Large intestine (tissue), 12 donors: ENCODE measurements around the gene YBX1. TPM values are rescaled to one million over a fixed set of nuclear protein-coding genes. Genes with fewer than 3 reads are reported as not detected.
A peak's percentile ranks its signal among the peaks of the same experiment; 100 is the strongest.

ENCODE experiments used
- DNase-seq, 2 donors: peaks; one replicate each; pipeline versions ENCODE4 v3.0.0 to v3.0.0-alpha.2; 2013
- H3K27ac ChIP-seq: one replicate; pipeline ENCODE4 v1.5.1; 2013; ENCODE audit warnings: low read length
- H3K27me3 ChIP-seq: 2 replicates; pipeline ENCODE4 v1.6.1; 2013; ENCODE audit warnings: low read length; ENCODE audit not compliant: control insufficient read depth, insufficient read depth
- H3K36me3 ChIP-seq: 2 replicates; pipeline ENCODE4 v1.6.1; 2013; ENCODE audit warnings: low read length; ENCODE audit not compliant: control insufficient read depth, insufficient read depth
- H3K4me1 ChIP-seq: one replicate; pipeline ENCODE4 v1.6.1; 2013; ENCODE audit warnings: low read length; ENCODE audit not compliant: control insufficient read depth, insufficient read depth
- H3K4me3 ChIP-seq: one replicate; pipeline ENCODE4 v1.5.1; 2013; ENCODE audit warnings: low read length
- H3K9me3 ChIP-seq: one replicate; pipeline ENCODE4 v1.6.1; 2013; ENCODE audit warnings: mild to moderate bottlenecking, low read depth, low read length, moderate library complexity; ENCODE audit not compliant: control insufficient read depth
- WGBS: methylation state at CpG from one replicate; pipeline ENCODE4 v1.1.5; 2013; ENCODE audit warnings: low lambda C conversion rate; ENCODE audit not compliant: insufficient coverage; 5-methylcytosine and 5-hydroxymethylcytosine counted together
- long read RNA-seq, 11 donors: transcript quantifications; one replicate each; lab custom pipeline, GENCODE V29; 2026
- polyA plus RNA-seq: library from polyadenylated mRNA; unstranded; fragments of 120-200 nt; gene quantifications from one replicate; pipeline ENCODE4 v1.2.1, GENCODE V29; 2013

YBX1 gene
- 563 TPM for polyA plus RNA-seq
- long read RNA-seq, donor 1, transcript YBX1-201 (8 exons, 1,514 nt): major isoform, 117 of 498 reads
- long read RNA-seq, donor 1, partial matches to known transcripts: 381 of 498 reads
- long read RNA-seq, donor 1, other reads (novel, unspliced or antisense): 0 of 498 reads
- long read RNA-seq, donor 2, transcript YBX1-201 (8 exons, 1,514 nt): major isoform, 249 of 1,391 reads
- long read RNA-seq, donor 2, partial matches to known transcripts: 1,142 of 1,391 reads
- long read RNA-seq, donor 2, other reads (novel, unspliced or antisense): 0 of 1,391 reads
- long read RNA-seq, donor 3: 0 reads
- long read RNA-seq, donor 4, transcript YBX1-201 (8 exons, 1,514 nt): major isoform, 12 of 105 reads
- long read RNA-seq, donor 4, partial matches to known transcripts: 93 of 105 reads
- long read RNA-seq, donor 4, other reads (novel, unspliced or antisense): 0 of 105 reads
- long read RNA-seq, donor 5, transcript YBX1-201 (8 exons, 1,514 nt): major isoform, 166 of 557 reads
- long read RNA-seq, donor 5, partial matches to known transcripts: 379 of 557 reads
- long read RNA-seq, donor 5, other reads (novel, unspliced or antisense): 9 of 557 reads
- long read RNA-seq, donor 6, transcript YBX1-201 (8 exons, 1,514 nt): major isoform, 69 of 1,315 reads
- long read RNA-seq, donor 6, partial matches to known transcripts: 1,243 of 1,315 reads
- long read RNA-seq, donor 6, other reads (novel, unspliced or antisense): 0 of 1,315 reads
- long read RNA-seq, donor 7, transcript YBX1-201 (8 exons, 1,514 nt): major isoform, 62 of 525 reads
- long read RNA-seq, donor 7, partial matches to known transcripts: 463 of 525 reads
- long read RNA-seq, donor 7, other reads (novel, unspliced or antisense): 0 of 525 reads
- long read RNA-seq, donor 8, transcript YBX1-201 (8 exons, 1,514 nt): major isoform, 186 of 1,610 reads
- long read RNA-seq, donor 8, partial matches to known transcripts: 1,422 of 1,610 reads
- long read RNA-seq, donor 8, other reads (novel, unspliced or antisense): 0 of 1,610 reads
- long read RNA-seq, donor 9, transcript YBX1-201 (8 exons, 1,514 nt): major isoform, 98 of 1,107 reads
- long read RNA-seq, donor 9, partial matches to known transcripts: 1,008 of 1,107 reads
- long read RNA-seq, donor 9, other reads (novel, unspliced or antisense): 0 of 1,107 reads
- long read RNA-seq, donor 10, transcript YBX1-201 (8 exons, 1,514 nt): major isoform, 184 of 1,169 reads
- long read RNA-seq, donor 10, partial matches to known transcripts: 975 of 1,169 reads
- long read RNA-seq, donor 10, other reads (novel, unspliced or antisense): 8 of 1,169 reads
- long read RNA-seq, donor 11, transcript YBX1-201 (8 exons, 1,514 nt): major isoform, 136 of 822 reads
- long read RNA-seq, donor 11, partial matches to known transcripts: 685 of 822 reads
- long read RNA-seq, donor 11, other reads (novel, unspliced or antisense): 0 of 822 reads

DNA sequence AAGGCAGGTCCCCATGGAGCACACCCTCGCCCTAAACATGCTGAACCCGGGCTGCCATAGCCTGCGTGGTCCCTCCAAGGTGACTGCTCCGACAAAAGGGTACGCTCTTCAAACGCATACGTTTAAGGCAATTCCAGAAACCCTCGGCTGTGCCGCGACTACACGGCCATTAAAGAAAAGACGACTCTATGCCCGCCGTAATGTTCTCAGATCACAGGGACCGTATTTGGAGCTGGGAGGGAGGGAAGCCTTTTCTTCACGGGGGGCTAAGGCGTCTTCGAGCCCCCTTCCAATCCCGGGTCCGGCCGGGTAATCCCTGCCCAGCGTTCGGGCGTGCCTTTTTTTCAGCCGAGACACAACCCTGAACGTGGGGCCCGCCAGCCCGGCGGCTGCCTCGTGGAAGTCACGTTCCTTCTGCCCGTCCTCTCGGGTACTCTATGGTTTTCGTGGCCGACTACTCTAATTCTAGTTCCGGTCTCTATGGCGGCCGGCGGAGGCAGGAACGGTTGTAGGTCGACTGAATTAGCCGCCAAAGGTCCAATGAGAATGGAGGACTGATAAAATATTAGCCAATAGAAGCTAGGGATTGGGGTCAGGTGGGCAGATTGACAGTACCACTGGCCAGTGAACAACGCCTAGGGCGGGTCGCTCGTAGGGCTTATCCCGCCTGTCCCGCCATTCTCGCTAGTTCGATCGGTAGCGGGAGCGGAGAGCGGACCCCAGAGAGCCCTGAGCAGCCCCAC, at the start of gene YBX1:
Gene YBX1, plus strand, starts transcription at position 678 of the 743 bp plus-strand sequence. CDS start 148 bp downstream, outside the sequence.
- peak within 1 kb of the TSS; percentile 85 for H3K4me3 ChIP-seq
- H3K27me3 ChIP-seq: no peaks in the 10 kb centered on the region
- H3K4me1 ChIP-seq: peaks cover 19% of the 10 kb centered on the region
- H3K9me3 ChIP-seq: no peaks in the 10 kb centered on the region
- WGBS: no CpG with 5 or more reads among the region's 54 CpGs
- peaks cover 6% of the 10 kb centered on the region for H3K36me3 ChIP-seq
- H3K27ac ChIP-seq: peak within 1 kb of the TSS; percentile 94
- peak; percentile 98 to 100 for DNase-seq

DNA sequence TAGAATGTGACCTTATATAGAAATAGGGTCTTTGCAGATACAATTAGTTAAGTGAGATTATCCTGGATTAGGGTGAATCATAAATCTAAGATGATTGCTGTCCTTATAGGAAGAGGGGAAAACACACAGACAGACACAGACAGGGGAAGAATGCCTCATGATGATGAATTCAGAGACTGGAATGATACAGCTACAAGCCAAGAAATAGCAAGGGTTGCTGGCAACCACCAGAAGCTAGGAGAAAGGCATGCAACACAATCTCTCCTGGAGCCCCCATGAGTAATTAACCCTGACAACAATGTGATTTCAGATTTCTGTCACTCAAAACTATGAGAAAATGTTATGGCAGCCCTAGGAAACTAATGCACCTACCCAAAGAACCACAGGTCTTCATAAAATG, 43.1 kb upstream of the YBX1 start:
- H3K9me3 ChIP-seq: no peaks in the 10 kb centered on the region
- H3K27me3 ChIP-seq: no peaks in the 10 kb centered on the region
- H3K4me3 ChIP-seq: no peak overlapping the region
- H3K4me1 ChIP-seq: no peaks in the 10 kb centered on the region
- H3K27ac ChIP-seq: no peak overlapping the region
- H3K36me3 ChIP-seq: no peaks in the 10 kb centered on the region
- DNase-seq: no peak

DNA sequence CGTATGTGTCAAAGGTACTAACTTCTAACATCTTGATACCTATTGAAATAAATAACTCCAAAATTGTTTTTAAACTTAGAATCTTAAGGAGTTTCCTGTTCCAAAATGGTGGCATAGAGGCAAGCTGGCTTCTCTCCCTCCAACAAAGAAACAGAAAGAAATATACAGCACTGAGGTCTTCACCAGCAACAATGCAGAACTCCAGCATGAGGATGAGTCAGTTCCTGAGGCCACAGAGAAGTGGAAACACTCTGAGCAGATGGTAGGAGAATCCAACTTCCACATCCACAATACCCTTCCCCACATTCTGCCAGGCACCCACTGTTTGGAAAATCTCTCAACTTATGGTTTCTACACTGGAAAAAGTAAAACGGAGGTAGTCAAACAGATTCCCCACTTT, 36.2 kb upstream of the YBX1 start:
- Histone ChIP-seq H3K9me3 (no peaks in the 10 kb centered on the region), H3K36me3 (no peaks in the 10 kb centered on the region), H3K27me3 (no peaks in the 10 kb centered on the region), H3K4me1 (no peaks in the 10 kb centered on the region), H3K4me3 (no peak overlapping the region), H3K27ac (no peak overlapping the region)
- WGBS: 100% methylated on average over 1 of the region's 2 CpGs
- no peak for DNase-seq

- WGBS: 40% methylated on average over 1 of the region's 5 CpGs
- Histone ChIP-seq H3K9me3 (no peaks in the 10 kb centered on the region), H3K4me1 (peaks cover 3% of the 10 kb centered on the region), H3K4me3 (no peak overlapping the region), H3K27ac (peak overlapping the region; percentile 80), H3K27me3 (no peaks in the 10 kb centered on the region), H3K36me3 (peaks cover 8% of the 10 kb centered on the region)
- DNase-seq: peak in 1 of 2 donors; percentile 9
These were observed 25.0 kb upstream of the YBX1 start for GRCh38 chr1:42657201-42657600.

DNA sequence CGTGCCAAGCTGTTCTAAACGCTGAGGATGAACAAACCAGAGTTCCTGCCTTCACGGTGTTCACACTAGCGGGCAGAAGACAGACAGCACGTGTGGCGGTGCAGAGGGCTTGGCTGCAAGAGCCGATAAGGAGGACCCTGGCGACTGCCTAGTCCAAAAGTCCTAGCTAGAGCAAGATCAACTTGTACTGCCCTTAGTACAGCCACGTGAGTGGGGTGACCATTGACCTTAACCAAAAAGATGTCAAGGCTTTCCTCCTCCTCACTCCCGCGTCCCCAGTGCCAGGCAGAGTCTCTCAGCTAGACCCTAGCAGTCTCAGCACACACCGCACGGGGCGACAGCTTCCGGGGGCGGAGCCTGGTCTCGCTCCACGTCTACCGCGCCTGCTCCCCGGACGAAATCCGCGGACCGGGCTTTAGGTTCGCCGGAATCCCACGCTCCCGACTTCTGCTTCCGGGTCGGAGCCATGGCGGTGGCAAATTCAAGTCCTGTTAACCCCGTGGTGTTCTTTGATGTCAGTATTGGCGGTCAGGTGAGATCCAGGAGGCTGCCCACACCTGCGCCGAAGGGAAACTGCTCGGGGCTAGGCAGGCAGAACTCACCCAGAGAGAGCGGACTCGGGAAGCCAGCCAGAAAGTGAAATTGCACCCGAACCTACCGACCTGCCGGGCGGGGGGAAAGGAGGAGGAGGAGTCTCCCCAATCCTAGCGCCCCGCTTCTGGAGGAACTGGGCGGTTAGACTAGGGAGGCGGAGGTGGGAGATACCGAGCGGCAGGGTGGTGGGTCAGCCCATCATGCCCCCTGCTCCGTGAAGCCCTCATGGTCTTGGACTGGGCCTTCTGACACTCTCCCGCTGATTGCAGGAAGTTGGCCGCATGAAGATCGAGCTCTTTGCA, 24.0 kb upstream of the YBX1 start, which contains the start of gene PPIH:
Gene PPIH, plus strand, starts transcription at position 443 of the 896 bp plus-strand sequence. Its CDS starts 24 bp downstream, at position 467.
- Histone ChIP-seq H3K27ac (peak within 1 kb of the TSS; percentile 80), H3K9me3 (no peaks in the 10 kb centered on the region), H3K27me3 (no peaks in the 10 kb centered on the region), H3K4me1 (peaks cover 3% of the 10 kb centered on the region), H3K4me3 (peak within 1 kb of the TSS; percentile 92), H3K36me3 (peaks cover 8% of the 10 kb centered on the region)
- peak; percentile 94 to 97 for DNase-seq
- WGBS: no CpG with 5 or more reads among the region's 53 CpGs

DNA sequence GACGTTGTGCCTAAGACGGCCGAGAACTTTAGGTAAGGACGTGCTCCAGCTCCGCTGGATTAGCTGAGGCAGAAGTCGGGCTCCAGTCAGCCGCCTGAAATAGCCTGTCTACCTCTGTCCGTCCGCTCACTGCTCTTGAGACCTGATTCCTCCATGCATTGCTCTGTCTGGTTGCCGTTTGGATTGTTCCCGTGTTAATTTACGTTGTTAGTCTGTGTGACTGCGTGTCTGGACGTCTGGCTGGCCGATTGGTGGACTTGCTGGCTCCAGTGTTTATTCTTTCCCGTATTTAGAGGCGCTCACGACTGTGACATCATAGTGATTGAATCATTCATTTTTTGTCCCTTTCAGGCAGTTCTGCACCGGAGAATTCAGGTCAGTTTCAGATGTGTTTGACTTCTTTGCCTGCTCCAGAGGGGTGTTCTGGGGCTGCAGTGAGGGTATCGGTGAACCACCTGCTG, 23.3 kb upstream of the YBX1 start:
- Histone ChIP-seq H3K36me3 (peaks cover 15% of the 10 kb centered on the region), H3K4me1 (peaks cover 3% of the 10 kb centered on the region), H3K27me3 (no peaks in the 10 kb centered on the region), H3K9me3 (no peaks in the 10 kb centered on the region), H3K4me3 (peak overlapping the region; percentile 92), H3K27ac (peak overlapping the region; percentile 80)
- no peak for DNase-seq
- 0% methylated on average over 1 of the region's 20 CpGs for WGBS

DNA sequence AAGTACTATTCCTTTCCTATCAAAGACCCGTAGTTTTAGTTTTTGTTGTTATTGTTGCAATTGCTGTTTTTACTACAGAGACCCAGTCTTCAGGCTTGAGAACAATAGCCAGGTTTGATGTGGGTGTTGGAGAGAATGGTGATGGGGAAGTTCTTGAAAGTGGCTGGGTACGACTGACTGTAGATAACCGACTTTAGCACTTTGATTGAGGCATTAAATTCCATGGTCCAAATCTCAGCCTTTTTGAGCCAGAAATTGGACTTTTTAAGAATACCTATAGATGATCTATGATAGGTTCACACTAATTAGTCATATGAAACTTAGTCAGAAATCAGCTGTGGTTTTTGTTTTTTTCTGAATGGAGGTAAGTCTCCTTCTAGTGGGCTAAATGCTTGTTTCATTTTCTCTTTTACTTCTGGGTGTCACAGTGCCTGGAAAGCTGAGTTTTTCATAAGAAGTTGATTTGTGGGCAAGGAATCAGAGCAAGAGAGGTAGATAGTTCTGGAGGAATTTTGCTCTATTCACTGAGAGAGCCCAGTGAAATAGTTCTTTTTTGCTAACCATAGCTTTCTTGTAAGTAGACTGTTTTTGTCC, 21.2 kb upstream of the YBX1 start:
- peaks cover 3% of the 10 kb centered on the region for H3K4me1 ChIP-seq
- H3K27me3 ChIP-seq: no peaks in the 10 kb centered on the region
- peaks cover 35% of the 10 kb centered on the region for H3K36me3 ChIP-seq
- DNase-seq: no peak
- 100% methylated on average over 2 of the region's 3 CpGs for WGBS
- H3K27ac ChIP-seq: no peak overlapping the region
- no peak overlapping the region for H3K4me3 ChIP-seq
- no peaks in the 10 kb centered on the region for H3K9me3 ChIP-seq

GRCh38 chr1:42669936-42670335, 12.3 kb upstream of the YBX1 start:
- Histone ChIP-seq H3K9me3 (no peaks in the 10 kb centered on the region), H3K4me3 (no peak overlapping the region), H3K27ac (no peak overlapping the region), H3K27me3 (no peaks in the 10 kb centered on the region), H3K36me3 (peaks cover 55% of the 10 kb centered on the region), H3K4me1 (no peaks in the 10 kb centered on the region)
- DNase-seq: no peak
- WGBS: no CpG with 5 or more reads among the region's 3 CpGs
